PC-3 (cell line): Measurements from ENCODE around the gene ANGPTL7. TPM values are rescaled to one million over a fixed set of nuclear protein-coding genes. Genes with fewer than 3 reads are reported as not detected.

Experiments
- ATAC-seq: fragments of 200-7000 bp; cut with Tn5 transposase; 2 replicates; pipeline ENCODE4 v1.9.1; 2020; ENCODE audit warnings: mild to moderate bottlenecking, moderate library complexity
- BruUV-seq: library from RNA; stranded (reverse); fragments of 400-500 nt; replicated peaks from 2 replicates; lab custom pipeline; 2021; lab: Mats Ljungman, UMichigan
- CTCF ChIA-PET: fragments of 300-600 bp; sonication (Branson Sonifier 250); formaldehyde crosslinking; loops from one replicate; lab custom pipeline; 2022; ENCODE audit warnings: antibody characterized with exemption; lab: Charles Lee
- POLR2A ChIA-PET: fragments of 300-600 bp; sonication (Branson Sonifier 250); formaldehyde crosslinking; loops from one replicate; lab custom pipeline; 2022; ENCODE audit warnings: antibody characterized with exemption; ENCODE audit not compliant: unreplicated experiment; lab: Charles Lee
- DNase-seq: peaks from one replicate; pipeline ENCODE4 v3.0.0-alpha.2; 2015
- H2AFZ ChIP-seq: fragments of 300-600 bp; sonication (generic); 2 replicates; pipeline ENCODE4 v1.6.0; 2016; ENCODE audit warnings: antibody characterized with exemption, low read length
- H3F3A ChIP-seq: fragments of 300-600 bp; sonication (generic); one replicate; pipeline ENCODE4 v1.6.0; 2017; ENCODE audit warnings: antibody characterized with exemption, low read length, control low read depth, mild to moderate bottlenecking; ENCODE audit not compliant: unreplicated experiment
- H3K27ac ChIP-seq: fragments of 300-600 bp; sonication (generic); 2 replicates; pipeline ENCODE4 v1.5.1; 2016; ENCODE audit warnings: mild to moderate bottlenecking, low read length
- H3K27me3 ChIP-seq: fragments of 300-600 bp; sonication (generic); 2 replicates; pipeline ENCODE4 v1.6.1; 2016; ENCODE audit warnings: low read length, mixed read lengths
- H3K36me3 ChIP-seq: fragments of 300-600 bp; sonication (generic); 2 replicates; pipeline ENCODE4 v1.6.1; 2016; ENCODE audit warnings: low read depth, mixed run types, low read length, mixed read lengths
- H3K4me1 ChIP-seq: fragments of 300-600 bp; sonication (generic); 2 replicates; pipeline ENCODE4 v1.5.1; 2016; ENCODE audit warnings: low read length; ENCODE audit not compliant: insufficient read depth
- H3K4me2 ChIP-seq: fragments of 300-600 bp; sonication (generic); 2 replicates; pipeline ENCODE4 v1.6.0; 2016; ENCODE audit warnings: low read length
- H3K4me3 ChIP-seq: fragments of 300-600 bp; sonication (generic); 2 replicates; pipeline ENCODE4 v1.5.1; 2016; ENCODE audit warnings: mild to moderate bottlenecking, low read length, mixed read lengths
- H3K79me2 ChIP-seq: fragments of 300-600 bp; sonication (generic); 2 replicates; pipeline ENCODE4 v1.6.1; 2017; ENCODE audit warnings: low read length, mixed read lengths
- H3K9ac ChIP-seq: fragments of 300-600 bp; sonication (generic); 2 replicates; pipeline ENCODE4 v1.6.0; 2016; ENCODE audit warnings: mild to moderate bottlenecking, low read length
- H3K9me2 ChIP-seq: fragments of 300-600 bp; sonication (generic); replicated peaks from 2 replicates; pipeline ENCODE4 v1.6.1; 2016; ENCODE audit warnings: mixed run types, low read length, mixed read lengths
- H3K9me3 ChIP-seq: fragments of 300-600 bp; sonication (generic); 2 replicates; pipeline ENCODE4 v1.6.1; 2016; ENCODE audit warnings: low read length, mixed read lengths
- H4K20me1 ChIP-seq: fragments of 300-600 bp; sonication (generic); 2 replicates; pipeline ENCODE4 v1.6.1; 2016; ENCODE audit warnings: low read length, mixed read lengths
- CTCF ChIP-seq: fragments of 300-600 bp; sonication (generic); conservative IDR thresholded peaks from 2 replicates; pipeline ENCODE4 v1.5.1; 2017; ENCODE audit warnings: antibody characterized with exemption, low read depth, mild to moderate bottlenecking, low read length
- EZH2 ChIP-seq: fragments of 300-600 bp; sonication (generic); IDR thresholded peaks from one replicate; pipeline ENCODE4 v1.6.1; 2017; ENCODE audit warnings: antibody characterized with exemption, mild to moderate bottlenecking, low read length; ENCODE audit not compliant: unreplicated experiment
- EZH2phosphoT487 ChIP-seq: fragments of 300-600 bp; sonication (generic); IDR thresholded peaks from 2 replicates; pipeline ENCODE4 v1.6.1; 2018; ENCODE audit warnings: mild to moderate bottlenecking, antibody characterized with exemption, low read length, borderline replicate concordance
- intact Hi-C: fragments of 100-400 bp; cut with micrococcal nuclease; formaldehyde crosslinking; loops from 2 replicates; pipeline ENCODE4 v1.9.0; 2023
- total RNA-seq: library from RNA; depleted of rRNA; stranded (reverse); fragments of >200 nt; gene quantifications from 2 replicates; pipeline ENCODE4 v1.2.3, GENCODE V29; 2014

ANGPTL7 gene
- total RNA-seq, 1 experiment from 2014 or later, result not detected

GRCh38 chr1:11198851-11199594, 9.9 kb downstream of the ANGPTL7 start:
- no peaks in the 10 kb centered on the region for H4K20me1 ChIP-seq
- no peak overlapping the region for H3K27ac ChIP-seq
- DNase-seq (no peak), ATAC-seq (no peak)
- no peaks in the 10 kb centered on the region for H3K27me3 ChIP-seq
- no TSS peak for BruUV-seq
- peaks cover 8% of the 10 kb centered on the region; the same call in 1 of the 2 replicates for H3K4me1 ChIP-seq
- H3K9me2 ChIP-seq, result no peaks in the 10 kb centered on the region
- no peaks in the 10 kb centered on the region for H3K9me3 ChIP-seq
- H2AFZ ChIP-seq, result no peak overlapping the region
- ChIA-PET POLR2A (no interaction called here), CTCF (interaction anchor here (1.0 kb wide), 1 partner anchor 162 kb away, joined by 4 read pairs; no protein-coding TSS in a partner anchor)
- H3K4me2 ChIP-seq, result no peak overlapping the region
- intact Hi-C loops, result loop anchor here (10.0 kb wide), 1 partner anchor 84 kb away; no protein-coding TSS in a partner anchor
- H3F3A ChIP-seq, result no peaks in the 10 kb centered on the region
- H3K4me3 ChIP-seq, result no peak overlapping the region
- H3K36me3 ChIP-seq, result peaks cover 47% of the 10 kb centered on the region
- no peak overlapping the region for H3K9ac ChIP-seq
- no peaks in the 10 kb centered on the region for H3K79me2 ChIP-seq
- TF ChIP-seq EZH2, result no peak
- TF ChIP-seq EZH2phosphoT487, result no peak
- no peak for TF ChIP-seq CTCF

DNA sequence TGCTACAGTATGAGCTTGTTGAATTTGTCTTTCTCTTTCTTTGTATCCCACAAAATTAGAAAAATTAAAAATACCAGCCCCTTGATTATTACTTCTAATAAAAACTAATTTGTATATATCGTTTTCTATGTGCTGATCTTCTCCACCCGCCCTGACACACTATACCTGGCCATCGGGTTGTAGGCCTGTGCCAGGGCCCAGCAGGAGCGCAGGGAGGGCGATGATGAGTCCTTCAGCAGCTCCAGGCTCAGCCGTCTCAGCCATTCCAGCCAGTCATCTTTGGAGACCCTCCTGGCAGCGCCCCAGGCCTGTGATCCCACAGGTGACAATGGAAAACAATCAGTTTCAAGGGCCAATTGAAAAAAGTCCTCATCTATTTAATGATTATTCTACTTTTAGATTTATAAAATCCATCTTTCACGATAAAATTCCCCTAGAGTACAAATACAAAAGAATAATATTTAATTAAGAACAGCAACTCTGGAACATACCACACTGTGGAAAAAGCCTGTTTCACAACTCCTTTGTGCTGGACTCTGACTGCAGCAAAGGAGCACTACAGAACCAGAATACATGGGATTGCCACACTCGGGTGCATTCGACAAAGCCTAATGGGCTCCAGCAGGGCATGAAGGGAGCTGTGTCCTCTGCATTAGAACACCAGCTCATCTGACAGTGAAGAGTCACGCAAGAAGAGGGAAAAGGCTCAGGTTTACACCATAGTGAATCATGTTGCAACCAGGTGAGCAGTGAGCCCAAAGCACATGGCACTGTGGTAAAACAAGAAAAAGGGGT, 15.4 kb downstream of the ANGPTL7 start:
- no peak for ATAC-seq
- H3K27me3 ChIP-seq, result no peaks in the 10 kb centered on the region
- ChIA-PET CTCF (no interaction called here), POLR2A (no interaction called here)
- H3K27ac ChIP-seq, result no peak overlapping the region
- H3K9ac ChIP-seq, result no peak overlapping the region
- no peaks in the 10 kb centered on the region for H3F3A ChIP-seq
- peaks cover 49% of the 10 kb centered on the region for H3K36me3 ChIP-seq
- H3K4me3 ChIP-seq, result no peak overlapping the region
- intact Hi-C loops, result no loop called here
- no peak for TF ChIP-seq CTCF
- TF ChIP-seq EZH2phosphoT487, result no peak
- TF ChIP-seq EZH2, result no peak
- no peaks in the 10 kb centered on the region for H4K20me1 ChIP-seq
- no peak for DNase-seq
- H3K4me2 ChIP-seq, result no peak overlapping the region
- no peaks in the 10 kb centered on the region for H3K9me2 ChIP-seq
- no peaks in the 10 kb centered on the region for H3K9me3 ChIP-seq
- no TSS peak for BruUV-seq
- no peak overlapping the region for H2AFZ ChIP-seq
- H3K4me1 ChIP-seq, result no peaks in the 10 kb centered on the region
- H3K79me2 ChIP-seq, result no peaks in the 10 kb centered on the region
